GM19438 (cell line): ENCODE results near the gene PROM1.

Experiments used
- ATAC-seq: cut with Tn5 transposase; IDR thresholded peaks from one replicate; pipeline ENCODE4 v1.9.1; 2021; ENCODE audit warnings: low read depth; ENCODE audit not compliant: unreplicated experiment

Gene PROM1

DNA sequence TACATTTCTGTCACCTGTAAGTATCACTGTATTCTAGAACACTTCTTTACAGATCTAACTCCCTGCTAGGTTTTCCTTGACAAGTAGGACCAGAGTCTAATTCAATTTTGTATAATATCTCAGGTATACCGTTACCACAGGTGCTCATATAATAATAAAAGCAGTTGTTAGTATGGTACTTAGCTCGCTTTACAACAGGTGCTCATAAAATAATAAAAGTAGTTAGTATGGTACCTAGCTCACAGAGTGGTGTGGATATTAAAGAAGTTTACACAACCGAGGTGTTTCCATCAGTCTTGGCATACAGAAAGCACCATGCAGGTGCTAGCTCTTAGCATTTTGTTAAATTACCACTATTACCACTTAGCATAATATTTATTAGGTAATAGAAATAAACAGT, 88.0 kb downstream of the PROM1 start:
- no peak for ATAC-seq

GRCh38 chr4:15992167-15992485, 91.7 kb downstream of the PROM1 start:
- ATAC-seq: no peak

GRCh38 chr4:15990570-15991285, 93.1 kb downstream of the PROM1 start:
- ATAC-seq: no peak

DNA sequence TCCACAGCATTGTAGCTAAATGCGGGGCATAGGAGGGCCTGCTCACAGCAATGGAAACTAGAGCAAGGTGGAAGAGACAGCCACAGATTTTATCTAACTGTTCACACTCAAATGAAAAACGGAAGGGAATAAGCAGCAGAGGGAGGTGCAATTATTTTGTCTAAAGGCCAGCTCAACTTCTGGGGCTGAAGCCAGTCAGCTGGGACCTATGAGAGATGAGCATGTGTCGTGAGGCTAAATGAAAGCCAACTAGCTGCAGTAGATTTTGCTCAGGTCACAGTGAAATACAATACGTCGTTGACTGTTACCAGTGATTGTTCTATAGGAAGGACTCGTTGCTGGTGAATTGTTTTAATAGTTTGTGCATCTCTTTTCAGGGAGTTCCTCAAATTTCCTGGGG, 94.4 kb downstream of the PROM1 start:
- no peak for ATAC-seq

- no peak for ATAC-seq
Measured at GRCh38 chr4:15988222-15988621, 95.6 kb downstream of the PROM1 start.

DNA sequence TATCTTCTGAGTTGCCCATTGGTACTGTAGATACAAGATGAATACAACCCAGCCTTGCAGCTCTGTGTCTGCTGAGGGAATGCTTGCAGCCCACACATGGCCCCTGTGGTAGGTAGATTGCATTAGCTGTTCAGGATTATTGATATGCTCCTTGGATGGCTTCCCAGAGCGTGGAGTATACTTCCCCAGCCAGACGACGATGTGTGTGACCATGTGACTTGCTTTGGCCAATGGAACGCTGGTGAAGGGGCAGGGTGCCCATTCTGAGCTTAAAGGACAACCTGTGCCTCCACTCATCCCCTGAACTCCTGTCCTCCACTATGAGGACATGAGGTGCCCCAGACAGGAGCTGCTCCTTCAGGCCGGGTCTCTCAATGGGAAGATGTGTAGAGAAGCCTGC, 96.9 kb downstream of the PROM1 start:
- ATAC-seq: no peak

DNA sequence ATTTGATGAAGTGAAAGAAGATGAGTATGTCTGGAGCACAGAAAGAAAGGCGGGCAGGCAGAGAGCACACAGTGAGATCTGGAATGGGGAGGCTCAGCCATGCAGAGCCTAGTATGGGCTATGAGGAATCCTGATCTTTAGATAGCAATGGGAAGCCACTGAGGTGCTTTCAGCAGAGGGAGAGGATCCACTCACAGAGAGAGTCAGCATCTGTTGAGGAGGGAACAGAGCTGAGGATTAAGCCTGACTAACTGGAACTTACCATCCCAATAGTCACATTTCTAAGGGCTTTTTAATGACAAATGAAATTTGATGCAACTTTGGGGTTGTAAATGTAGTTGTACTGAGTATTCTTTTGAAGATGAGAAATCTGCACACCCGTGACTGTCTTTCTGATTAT, 100.2 kb downstream of the PROM1 start:
- no peak for ATAC-seq

DNA sequence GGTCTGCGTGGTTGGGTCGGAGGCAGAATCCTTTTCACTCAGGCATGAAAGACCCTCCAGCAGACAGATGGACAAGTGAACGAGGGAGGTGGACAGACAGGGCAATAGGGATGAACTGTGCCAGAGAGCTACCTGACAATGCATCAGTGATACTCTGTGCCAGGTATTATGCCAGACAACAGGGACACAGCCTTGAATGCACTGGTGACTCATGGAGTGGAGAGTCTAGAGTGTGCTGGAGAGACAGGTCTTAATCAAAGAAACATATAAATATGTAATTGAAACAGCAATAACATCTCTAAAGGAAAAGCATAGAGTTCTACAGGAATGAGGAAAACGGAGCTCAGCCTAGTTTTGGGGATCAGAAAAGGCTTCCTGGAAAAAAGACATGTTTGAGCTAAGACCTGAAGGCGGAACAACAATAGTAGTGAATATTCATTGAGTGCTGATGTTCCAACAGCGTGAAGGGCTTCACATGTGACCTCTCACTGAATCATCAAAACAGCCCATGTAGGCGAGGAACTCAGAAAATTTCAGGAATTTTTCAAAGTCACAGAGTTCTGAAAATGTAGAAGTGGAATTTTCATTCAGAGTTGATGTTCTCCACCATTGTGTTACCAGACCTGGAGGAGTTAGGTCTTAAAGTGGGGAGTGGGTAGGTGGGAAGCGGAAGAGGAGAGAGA, 100.8 kb downstream of the PROM1 start:
- ATAC-seq: no peak

DNA sequence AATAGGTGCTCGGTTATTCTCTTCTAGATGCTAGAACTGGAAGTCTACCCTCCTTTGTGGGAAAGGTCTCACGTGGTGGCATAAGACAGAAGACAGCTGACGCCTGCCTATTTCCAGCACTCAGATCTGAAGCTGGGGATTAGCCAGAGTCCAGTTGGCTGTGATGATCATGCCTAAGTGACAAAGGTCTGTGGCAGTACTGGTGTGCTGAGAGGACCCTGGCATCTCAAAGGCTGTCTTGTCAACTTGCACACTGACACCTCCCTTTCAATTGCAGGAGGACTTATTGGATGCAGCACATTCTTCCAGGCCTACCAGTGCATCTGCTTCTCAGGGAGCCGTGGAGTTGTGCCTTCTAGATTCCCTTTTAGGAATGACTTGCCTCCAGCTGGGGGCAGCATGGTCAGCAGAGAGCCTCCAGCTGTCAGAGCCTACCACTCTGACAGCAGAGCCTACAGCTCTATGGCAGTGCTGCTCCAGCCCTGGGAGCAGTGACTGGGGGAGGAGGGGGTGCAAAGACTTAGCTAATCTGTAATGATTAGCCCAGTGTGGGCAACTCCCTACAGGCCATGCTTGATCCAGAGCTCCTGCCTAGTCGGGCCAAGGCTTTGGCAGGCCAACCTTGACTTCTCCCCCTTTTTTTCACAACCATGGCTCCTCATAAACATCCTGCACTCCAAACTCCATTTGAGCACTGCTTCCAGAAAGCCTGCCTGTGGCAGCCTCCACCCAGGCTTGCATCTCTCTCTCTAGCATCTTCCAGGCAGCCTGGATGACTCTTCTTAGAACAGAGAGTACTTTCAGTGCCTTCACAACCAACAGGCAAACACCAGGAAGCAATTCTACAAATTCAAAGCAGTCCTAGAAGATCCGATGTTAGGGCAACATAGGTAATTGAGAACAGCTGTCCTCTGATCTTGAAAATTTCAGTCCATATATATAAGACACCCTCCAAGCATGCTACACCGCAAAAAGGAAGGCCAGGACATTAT, 107.1 kb downstream of the PROM1 start:
- no peak for ATAC-seq

- ATAC-seq: no peak
Measured at GRCh38 chr4:15971068-15971801, 112.6 kb downstream of the PROM1 start.

- ATAC-seq: no peak
Measured at GRCh38 chr4:15968551-15969300, 115.1 kb downstream of the PROM1 start.

GRCh38 chr4:15965325-15965724, 118.5 kb downstream of the PROM1 start:
- no peak for ATAC-seq

DNA sequence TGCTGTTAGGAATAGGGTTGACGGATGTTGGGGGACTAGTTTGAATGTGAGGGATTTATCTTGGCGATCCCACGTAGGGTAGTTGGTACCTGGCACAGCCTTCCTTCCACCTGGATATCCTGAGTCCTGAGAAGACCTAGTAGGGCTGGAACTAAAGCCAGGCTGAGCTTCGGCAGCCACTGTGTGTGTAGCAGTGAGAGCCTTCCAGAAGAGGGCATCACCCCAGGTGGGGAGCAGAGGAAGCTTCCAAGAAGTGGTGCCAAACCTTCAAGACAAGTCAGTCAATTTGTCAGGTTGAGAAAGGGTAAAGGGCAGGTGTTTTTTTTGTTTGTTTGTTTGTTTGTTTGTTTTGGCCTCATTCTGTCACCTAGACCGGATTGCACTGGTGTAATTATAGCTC, 119.7 kb downstream of the PROM1 start:
- no peak for ATAC-seq

GRCh38 chr4:15963576-15963975, 120.2 kb downstream of the PROM1 start:
- ATAC-seq: no peak

- no peak for ATAC-seq
Measured at GRCh38 chr4:15963001-15963451, 120.8 kb downstream of the PROM1 start, which contains the start of gene FGFBP2. Gene FGFBP2 (minus strand): TSS chr4:15963175. CDS start chr4:15963129, 46 bp downstream.

DNA sequence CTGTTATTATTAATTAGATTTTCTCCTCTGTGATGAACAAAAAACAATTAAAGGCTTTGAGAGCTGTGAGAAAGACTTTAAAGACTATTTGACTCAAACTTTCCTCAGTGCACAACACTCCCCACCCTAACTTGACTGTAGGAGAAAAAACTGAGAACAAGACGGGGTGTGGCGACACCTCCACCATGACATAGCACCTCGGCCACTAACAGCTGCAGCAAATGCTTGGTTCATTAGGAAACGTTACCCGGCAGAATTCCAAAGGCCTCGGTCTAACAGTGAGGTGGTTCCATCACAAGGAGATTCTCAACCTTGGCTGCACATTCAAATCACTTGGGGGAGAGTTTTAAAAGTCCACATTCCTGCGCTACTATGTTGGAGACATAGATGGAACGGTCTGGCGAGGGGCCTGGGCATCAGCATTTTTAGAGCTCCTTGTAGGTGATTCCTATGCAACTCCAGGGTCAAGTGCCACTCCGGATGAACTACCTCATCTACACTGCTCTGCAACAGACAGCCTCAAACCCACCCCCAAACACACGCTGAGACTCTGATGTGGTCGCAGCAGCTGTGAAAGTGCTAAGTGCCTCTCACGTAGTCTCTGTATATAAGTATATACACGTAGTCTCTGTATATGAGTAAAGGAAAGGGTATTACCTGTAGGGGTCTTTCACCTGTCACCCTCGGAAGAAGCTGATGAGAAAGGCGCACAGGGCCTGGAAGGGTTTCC, 121.9 kb downstream of the PROM1 start:
- ATAC-seq: no peak

DNA sequence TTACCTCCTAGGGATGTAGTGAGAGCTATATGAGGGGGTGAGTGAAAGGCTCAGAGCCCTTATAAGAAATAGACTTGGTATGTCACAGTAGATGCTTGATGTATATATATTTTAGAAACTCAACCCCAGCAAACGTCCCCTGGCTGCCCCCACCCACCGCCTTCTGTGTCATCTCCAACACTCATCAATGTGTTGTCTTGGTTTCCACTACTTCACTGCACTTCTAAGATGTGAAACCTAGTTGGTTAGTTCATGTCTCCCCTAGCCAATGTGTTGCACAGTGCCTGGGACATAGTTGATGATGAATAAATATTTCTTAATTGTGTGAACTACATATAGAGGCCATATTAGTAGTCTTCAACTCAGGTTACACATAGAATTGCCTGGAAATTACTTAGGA, 125.3 kb downstream of the PROM1 start:
- no peak for ATAC-seq

DNA sequence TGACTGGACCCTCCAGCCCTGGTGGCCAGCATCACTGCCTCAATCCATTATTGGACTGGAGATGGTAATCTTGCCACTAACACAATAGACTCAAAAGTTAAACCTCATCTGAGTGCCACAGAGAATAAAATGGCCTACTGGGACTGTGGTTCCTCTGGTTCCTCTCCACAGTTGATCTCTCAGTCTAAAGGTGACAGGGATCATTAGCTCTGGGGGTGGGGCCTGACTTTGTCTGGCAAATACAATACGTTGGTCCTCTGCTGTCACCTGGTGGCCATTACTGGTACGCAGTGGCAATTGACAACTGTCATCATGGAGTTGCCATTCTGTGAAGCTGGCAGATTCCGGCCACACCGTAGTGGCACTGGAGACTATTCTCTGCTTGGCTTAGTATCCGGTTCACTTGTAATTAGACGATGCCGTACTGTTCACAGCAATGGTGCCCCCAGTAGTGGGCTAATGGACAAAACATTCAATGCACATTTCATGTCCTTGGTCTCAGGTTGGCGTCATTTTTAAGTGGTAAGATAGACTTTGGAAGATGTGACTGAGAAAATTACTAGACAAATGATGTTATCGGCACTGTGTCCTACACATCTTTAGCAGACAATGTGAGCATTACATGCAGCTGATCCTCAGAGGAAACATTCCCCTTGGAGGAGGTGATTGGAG, 127.5 kb downstream of the PROM1 start:
- ATAC-seq: peak; percentile 95

DNA sequence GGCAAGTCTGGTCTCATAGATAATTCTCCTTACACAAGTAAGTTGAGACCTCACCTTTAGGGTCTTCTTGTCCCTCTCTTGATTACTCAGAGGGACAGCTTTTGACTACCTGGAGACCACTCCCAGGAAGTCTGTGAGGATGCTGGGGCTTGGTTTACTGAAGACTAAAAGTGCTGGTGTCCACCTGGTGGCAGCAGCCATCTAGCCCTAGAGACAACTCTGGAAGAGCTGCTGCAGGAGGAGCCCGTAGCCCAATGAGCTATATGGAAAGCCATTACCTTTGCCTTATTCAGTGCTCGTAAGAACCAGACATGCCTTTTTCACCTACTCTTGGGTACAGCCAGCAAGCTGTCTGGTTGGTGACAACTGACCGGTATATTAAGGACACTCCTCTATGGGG, 128.2 kb downstream of the PROM1 start:
- ATAC-seq: no peak
